Tibial nerve (tissue), 4 donors: ENCODE data around the gene NFE2L3. TPM values are rescaled to one million over a fixed set of nuclear protein-coding genes. Genes with fewer than 3 reads are reported as not detected.

Experiments
- DNase-seq, 2 donors: peaks; one replicate each; pipeline ENCODE4 v3.0.0-alpha.2; 2019; ENCODE audit warnings: low spot score in 2 of 2
- H3K27ac ChIP-seq, 4 donors: fragments of 200-600 bp; sonication (generic) in 3 of 4; one replicate each; pipeline ENCODE4 v1.5.1; 2017 to 2019; ENCODE audit warnings: mild to moderate bottlenecking in 1 of 4
- H3K27me3 ChIP-seq, 2 donors: fragments of 200-600 bp; sonication (generic) in 1 of 2; one replicate each; pipeline versions ENCODE4 v1.5.1 to v1.6.0; 2017 to 2019
- H3K36me3 ChIP-seq, 3 donors: fragments of 200-600 bp; sonication (generic); one replicate each; pipeline ENCODE4 v1.5.1; 2018 to 2019
- H3K4me1 ChIP-seq, 4 donors: fragments of 200-600 bp; sonication (generic) in 3 of 4; one replicate each; pipeline ENCODE4 v1.5.1; 2017 to 2019
- H3K4me3 ChIP-seq, 4 donors: fragments of 200-600 bp; sonication (generic) in 3 of 4; one replicate each; pipeline ENCODE4 v1.5.1; 2017 to 2019; ENCODE audit warnings: mild to moderate bottlenecking in 1 of 4, moderate library complexity in 1 of 4
- H3K9me3 ChIP-seq, 4 donors: fragments of 200-600 bp; sonication (generic) in 3 of 4; one replicate each; pipeline ENCODE4 v1.5.1; 2017 to 2019
- CTCF ChIP-seq, 5 experiments: fragments of 200-600 bp in 3 of 5; fragments of 450-650 bp in 2 of 5; sonication (generic) in 3 of 5; IDR thresholded peaks; one replicate each; pipeline ENCODE4 v1.5.1; 2016 to 2019; ENCODE audit warnings: antibody characterized with exemption in 5 of 5, mild to moderate bottlenecking in 3 of 5, moderate library complexity in 2 of 5
- EP300 ChIP-seq, 2 donors: sonication (generic); formaldehyde crosslinking; IDR thresholded peaks; one replicate each; pipeline ENCODE4 v1.6.1; 2017; ENCODE audit warnings: antibody characterized with exemption in 2 of 2, mild to moderate bottlenecking in 1 of 2
- POLR2A ChIP-seq, 2 donors: fragments of 450-650 bp; IDR thresholded peaks; one replicate each; pipeline ENCODE4 v1.6.1; 2017; ENCODE audit warnings: antibody characterized with exemption in 2 of 2, mild to moderate bottlenecking in 2 of 2, moderate library complexity in 2 of 2
- WGBS, 2 donors: methylation state at CpG; one replicate each; pipeline ENCODE4 v1.1.5; 2018; 5-methylcytosine and 5-hydroxymethylcytosine counted together
- total RNA-seq, 4 donors: library from RNA; depleted of rRNA; stranded (reverse); fragments of >200 nt; gene quantifications; one replicate each; pipeline ENCODE4 v1.1.0, GENCODE V29; 2016

NFE2L3 gene
- total RNA-seq, 4 donors from 2014 or later = 2.7 to 6.5 (median 5.1) TPM

GRCh38 chr7:26140380-26140779 lies 11.6 kb upstream of the NFE2L3 start:
- Histone ChIP-seq H3K4me3 (no peak overlapping the region), H3K27me3 (no peaks in the 10 kb centered on the region), H3K36me3 (no peaks in the 10 kb centered on the region), H3K27ac (no peak overlapping the region), H3K4me1 (peaks cover 0 to 30% (median 0%) of the 10 kb centered on the region in 4 donors), H3K9me3 (no peaks in the 10 kb centered on the region)
- no peak for DNase-seq
- TF ChIP-seq POLR2A (IDR thresholded peaks at IDR 0.05) = no peak
- 97 to 98% methylated on average over 1 of the region's 1 CpG for WGBS, 2 donors

GRCh38 chr7:26141077-26141476 lies 10.9 kb upstream of the NFE2L3 start:
- DNase-seq = no peak
- H3K4me1 ChIP-seq = peaks cover 0 to 30% (median 0%) of the 10 kb centered on the region in 4 donors
- H3K9me3 ChIP-seq = no peaks in the 10 kb centered on the region
- 74 to 80% methylated on average over 2 of the region's 2 CpGs for WGBS, 2 donors
- no peak overlapping the region for H3K4me3 ChIP-seq
- no peaks in the 10 kb centered on the region for H3K27me3 ChIP-seq
- H3K36me3 ChIP-seq = no peaks in the 10 kb centered on the region
- no peak overlapping the region for H3K27ac ChIP-seq
- TF ChIP-seq CTCF (IDR thresholded peaks at IDR 0.05) (no peak), POLR2A (IDR thresholded peaks at IDR 0.05) (no peak), EP300 (IDR thresholded peaks at IDR 0.05) (peak in 1 of 2 donors; percentile 19)

- H3K9me3 ChIP-seq = no peaks in the 10 kb centered on the region
- no peaks in the 10 kb centered on the region for H3K27me3 ChIP-seq
- 29 to 36% methylated on average over 5 of the region's 5 CpGs for WGBS, 2 donors
- H3K4me1 ChIP-seq = peaks cover 0 to 30% (median 0%) of the 10 kb centered on the region in 4 donors
- no peak overlapping the region for H3K27ac ChIP-seq
- no peak for TF ChIP-seq CTCF (IDR thresholded peaks at IDR 0.05)
- TF ChIP-seq EP300 (IDR thresholded peaks at IDR 0.05) = no peak
- no peak for TF ChIP-seq POLR2A (IDR thresholded peaks at IDR 0.05)
- no peak for DNase-seq
- H3K4me3 ChIP-seq = no peak overlapping the region
- H3K36me3 ChIP-seq = no peaks in the 10 kb centered on the region
Observed at GRCh38 chr7:26143298-26144048, 8.5 kb upstream of the NFE2L3 start.

- Histone ChIP-seq H3K36me3 (no peaks in the 10 kb centered on the region), H3K4me3 (no peak overlapping the region), H3K27ac (no peak overlapping the region), H3K9me3 (no peaks in the 10 kb centered on the region), H3K4me1 (peaks cover 0 to 30% (median 0%) of the 10 kb centered on the region in 4 donors), H3K27me3 (no peaks in the 10 kb centered on the region)
- 89 to 90% methylated on average over 13 of the region's 13 CpGs for WGBS, 2 donors
- DNase-seq = no peak
- no peak for TF ChIP-seq POLR2A (IDR thresholded peaks at IDR 0.05)
- no peak for TF ChIP-seq EP300 (IDR thresholded peaks at IDR 0.05)
- TF ChIP-seq CTCF (IDR thresholded peaks at IDR 0.05) = no peak
Observed at GRCh38 chr7:26144184-26145080, 7.6 kb upstream of the NFE2L3 start.

GRCh38 chr7:26145238-26145637 lies 6.8 kb upstream of the NFE2L3 start:
- WGBS, 2 donors = 88 to 93% methylated on average over 4 of the region's 4 CpGs
- no peak for TF ChIP-seq CTCF (IDR thresholded peaks at IDR 0.05)
- no peak for TF ChIP-seq POLR2A (IDR thresholded peaks at IDR 0.05)
- no peak for TF ChIP-seq EP300 (IDR thresholded peaks at IDR 0.05)
- peaks cover 0 to 30% (median 0%) of the 10 kb centered on the region in 4 donors for H3K4me1 ChIP-seq
- no peak overlapping the region for H3K27ac ChIP-seq
- no peak overlapping the region for H3K4me3 ChIP-seq
- no peak for DNase-seq
- H3K36me3 ChIP-seq = no peaks in the 10 kb centered on the region
- H3K27me3 ChIP-seq = no peaks in the 10 kb centered on the region
- H3K9me3 ChIP-seq = no peaks in the 10 kb centered on the region
